SH-SY5Y (cell line): Measurements from ENCODE around the gene HEATR9.

Experiments used
- GATA2 ChIP-seq: IDR thresholded peaks from 2 replicates; pipeline ENCODE4 v1.6.1; 2011; ENCODE audit warnings: mild to moderate bottlenecking, low read depth, low read length
- GATA3 ChIP-seq: IDR thresholded peaks from 2 replicates; pipeline ENCODE4 v1.6.1; 2011; ENCODE audit warnings: low read depth, mild to moderate bottlenecking, low read length, moderate library complexity

GRCh38 chr17:35808240-35808961 lies 60.3 kb downstream of the HEATR9 start:
- TF ChIP-seq GATA2 (no peak), GATA3 (no peak)
